ENCODE data around the gene SLC39A9.
"Not testable (repeated sequence)": the region's sequence is repeated elsewhere in the genome, so short reads cannot be mapped to it uniquely, and the experiment has no call there.

GRCh38 chr14:69498286-69498685, 99.8 kb downstream of the SLC39A9 start:
- TF ChIP-seq POLR2A, CTCF (IDR thresholded peaks at IDR 0.05): not testable (repeated sequence)

All from esophagus squamous epithelium (tissue), 4 donors.